ENCODE results near the gene SNN.
A peak's percentile ranks its signal among the peaks of the same experiment; 100 is the strongest.

Gene SNN
- 37.7 to 47.6 reads per million in 2 donors for total RNA-seq

DNA sequence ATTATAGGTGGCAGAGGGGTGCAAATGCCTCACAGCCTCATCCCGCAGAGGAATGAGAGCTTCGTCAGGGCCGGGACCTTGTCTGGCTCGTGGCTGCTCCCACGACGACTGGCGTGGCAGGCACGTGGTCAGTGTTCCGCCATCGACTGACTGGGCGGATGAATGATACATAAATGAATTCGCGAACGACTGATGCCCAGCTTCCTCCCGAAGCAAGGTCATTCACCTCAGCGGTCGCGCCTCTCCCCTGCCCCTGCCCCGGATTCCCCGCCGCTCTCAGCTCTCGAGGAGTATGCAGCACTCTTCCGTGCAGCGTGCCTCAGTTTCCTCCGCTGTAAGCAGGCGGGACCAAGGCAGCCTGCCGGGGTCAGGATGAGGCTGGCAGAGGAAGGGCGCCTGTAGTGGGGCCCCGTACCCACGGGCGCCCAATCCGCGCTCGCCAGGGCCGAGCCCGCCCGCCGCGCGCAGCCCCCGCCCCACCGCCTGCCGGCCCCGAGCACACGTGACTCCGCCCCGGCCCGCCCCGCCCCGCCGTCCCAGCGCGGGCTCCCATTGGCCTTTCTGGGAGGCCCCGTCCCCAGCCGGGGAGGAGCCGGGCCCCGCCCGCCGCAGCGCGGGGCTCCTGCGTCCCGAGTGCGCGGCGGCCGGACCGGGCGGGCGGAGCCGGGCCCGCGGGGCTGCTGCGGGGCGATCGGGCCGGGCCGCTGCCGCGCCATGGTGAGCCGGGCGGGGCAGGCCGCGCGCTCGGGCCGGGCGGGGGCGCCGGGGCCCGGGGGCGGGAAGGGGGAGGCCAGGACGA, at the start of gene SNN:
SNN (plus strand) TSS at position 632 of the 799 bp plus-strand sequence. CDS start 7,605 bp downstream, outside the sequence.
- DNase-seq, result peak; percentile 73 to 88 (median 80)

DNA sequence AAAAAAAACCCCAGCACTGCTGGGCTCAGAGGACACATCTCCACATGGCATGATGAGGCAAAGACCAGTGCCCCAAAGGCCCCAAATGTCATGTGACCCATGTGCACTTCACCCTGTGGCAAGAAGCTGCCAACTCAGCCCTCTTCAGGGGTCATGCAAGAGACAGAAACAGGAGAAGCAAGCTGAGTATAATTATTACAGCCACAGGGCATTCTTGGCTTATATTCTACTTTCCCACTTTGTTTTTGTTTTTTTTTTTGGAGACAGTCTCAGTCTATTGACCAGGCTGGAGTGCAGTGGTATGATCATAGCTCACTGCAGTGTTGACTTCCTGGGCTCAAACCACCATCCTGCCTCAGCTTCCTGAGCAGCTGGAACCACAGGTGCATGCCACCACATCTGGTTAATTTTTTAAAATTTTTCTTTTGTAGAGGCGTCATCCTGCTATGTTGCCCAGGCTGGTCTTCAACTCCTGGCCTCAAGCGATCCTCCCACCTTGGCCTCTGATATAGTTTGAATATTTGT, 48.9 kb upstream of the SNN start:
- DNase-seq, result peak in 2 of 5 experiments; percentile 49 to 94

DNA sequence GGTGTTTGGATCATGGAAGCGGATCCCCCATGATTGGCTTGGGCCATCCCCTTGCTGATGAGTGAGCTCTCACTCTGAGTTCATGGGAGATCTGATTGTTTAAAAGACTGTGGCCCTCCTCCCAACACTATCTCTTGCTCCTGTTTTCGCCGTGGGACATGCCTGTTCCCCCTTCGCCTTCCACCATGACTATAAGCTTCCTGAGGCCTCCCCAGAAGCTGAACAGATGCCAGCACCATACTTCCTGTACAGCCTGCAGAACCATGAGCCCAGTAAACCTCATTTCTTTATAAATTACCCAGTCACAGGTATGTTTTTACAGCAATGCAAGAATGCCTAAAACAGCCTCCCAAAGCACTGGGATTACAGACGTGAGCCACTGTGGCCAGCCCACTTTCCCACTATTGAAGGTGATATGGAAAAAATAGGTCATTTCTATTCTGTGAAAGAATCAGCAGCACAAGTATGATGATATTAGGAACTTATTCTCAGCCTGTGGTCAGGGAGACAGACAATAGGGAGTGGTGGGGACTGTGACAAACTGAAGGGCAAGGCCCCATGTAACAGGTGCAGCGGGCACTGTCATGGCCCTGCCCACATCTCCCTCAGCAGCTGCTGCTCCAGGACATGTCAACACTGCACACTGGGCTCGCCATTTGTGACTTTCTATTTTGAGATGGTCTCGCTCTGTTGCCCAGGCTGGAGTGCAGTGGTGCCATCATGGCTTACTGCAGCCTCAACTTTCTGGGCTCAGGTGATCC, 47.8 kb upstream of the SNN start:
- DNase-seq, result no peak

DNA sequence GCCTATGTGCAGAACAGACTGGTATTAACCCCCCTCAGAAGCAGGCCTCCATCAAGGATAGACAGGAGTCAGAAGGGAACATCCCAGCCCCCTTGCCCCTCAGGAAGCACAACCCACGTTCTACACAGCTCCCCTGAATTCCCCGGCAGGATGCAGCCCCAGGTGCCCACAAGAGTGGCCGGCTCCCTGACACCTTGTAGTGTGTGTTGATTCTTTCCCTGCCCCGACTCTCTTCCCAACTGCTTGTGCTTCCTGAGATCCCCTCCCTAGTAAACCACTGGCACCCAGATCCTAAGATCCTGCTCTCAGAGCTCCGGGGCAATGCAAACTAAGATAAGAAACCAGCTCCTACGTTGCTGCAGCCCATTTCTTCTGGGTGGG, 46.7 kb upstream of the SNN start:
- peak in 1 of 5 experiments; percentile 34 for DNase-seq

DNA sequence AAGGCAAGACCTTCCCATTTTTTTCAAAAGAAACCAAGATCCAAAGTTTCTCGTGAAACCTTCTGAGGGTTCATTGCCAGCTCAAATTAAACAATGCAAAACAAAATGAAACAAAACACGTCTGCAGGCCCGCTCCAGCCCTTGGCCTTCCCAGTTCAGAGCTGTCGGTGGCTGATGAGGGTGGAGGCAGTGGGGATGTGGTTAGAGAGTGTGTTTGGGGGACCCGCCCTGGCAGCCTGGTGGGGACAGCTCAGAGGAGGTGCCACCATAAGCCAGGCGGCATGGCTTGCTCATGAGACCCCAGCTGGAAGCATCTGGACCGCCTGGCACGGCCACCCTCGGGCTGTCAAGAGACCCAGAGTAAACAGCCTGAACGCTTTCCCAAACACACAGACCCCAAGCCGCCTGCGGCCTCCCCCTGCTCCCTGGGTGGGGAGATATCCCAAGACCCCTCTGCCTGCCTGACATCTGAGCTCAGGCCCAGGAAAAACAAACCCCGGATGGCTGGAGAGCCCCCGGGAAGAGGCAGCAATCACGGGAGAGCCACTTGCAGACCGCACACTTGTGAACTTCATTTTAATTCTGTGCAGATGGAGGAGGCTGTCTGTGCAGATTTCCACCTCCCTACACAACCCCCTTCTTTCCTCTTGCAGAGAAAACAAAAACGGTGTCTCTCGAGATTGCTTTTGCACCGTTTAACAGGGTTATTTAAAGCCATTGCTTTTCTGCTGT, 46.2 kb upstream of the SNN start:
- peak in 3 of 5 experiments; percentile 7 to 89 (median 76) for DNase-seq

DNA sequence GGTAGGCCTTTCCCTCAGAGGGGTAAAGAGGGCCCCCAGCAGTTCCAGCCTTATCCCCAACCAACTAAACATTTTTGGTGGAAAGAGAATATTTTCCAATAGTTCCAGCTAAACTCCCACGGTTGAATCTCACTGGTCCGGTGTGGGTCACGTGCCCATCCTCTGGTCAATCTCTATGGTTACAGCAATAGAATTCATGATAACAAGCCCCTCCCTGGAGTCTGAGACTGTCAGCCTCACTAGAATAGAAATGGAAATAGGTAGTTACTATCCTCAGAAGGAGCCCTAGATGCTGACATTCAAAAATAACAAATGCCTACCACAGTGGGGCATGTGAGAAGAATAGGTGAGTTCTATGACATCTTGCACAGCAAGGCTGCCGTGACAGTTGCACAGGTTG, 44.0 kb upstream of the SNN start:
- no peak for DNase-seq

DNA sequence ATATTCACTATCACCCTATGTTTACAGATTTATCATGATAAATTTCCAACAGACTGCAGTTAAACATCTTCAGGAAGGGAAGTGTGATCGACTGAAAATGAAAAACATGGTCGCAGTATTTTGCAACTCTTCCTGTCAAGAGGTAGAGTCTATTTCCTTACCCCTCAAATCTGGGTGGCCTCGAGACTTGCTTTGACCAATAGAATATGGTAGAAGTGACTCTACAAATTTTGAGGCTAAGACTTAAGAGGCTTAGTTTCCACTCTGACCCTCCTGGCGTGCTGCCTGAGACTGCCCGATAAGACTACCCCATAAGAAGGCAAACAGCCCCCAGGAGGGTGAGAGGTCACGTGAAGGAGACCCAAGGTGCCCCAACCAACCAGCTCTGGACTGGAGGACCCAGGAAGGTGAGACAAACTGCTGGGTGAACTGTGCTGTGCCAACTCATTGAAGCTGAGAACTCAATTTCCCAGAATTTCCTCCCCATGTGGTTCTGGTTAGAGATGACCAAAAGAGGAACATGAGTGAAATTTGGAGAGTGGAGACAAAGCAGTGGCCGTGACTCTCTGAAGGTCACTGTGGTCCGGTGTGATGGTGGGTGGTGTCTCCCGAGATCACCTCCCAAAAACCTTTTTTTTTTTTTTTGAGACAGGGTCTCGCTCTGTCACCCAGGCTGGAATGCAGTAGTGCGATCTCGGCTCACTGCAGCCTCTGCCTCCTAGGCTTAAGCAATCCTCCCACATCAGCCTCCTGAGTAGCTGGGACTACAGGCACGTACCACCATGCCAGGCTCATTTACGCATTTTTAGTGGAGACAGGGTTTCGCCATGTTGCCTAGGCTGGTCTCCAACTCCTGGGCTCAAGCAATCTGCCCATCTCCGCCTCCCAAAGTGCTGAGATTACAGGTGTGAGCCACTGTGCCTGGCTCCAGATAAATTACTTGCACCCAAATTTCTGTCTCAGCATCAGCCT, 43.3 kb upstream of the SNN start:
- DNase-seq, result no peak

DNA sequence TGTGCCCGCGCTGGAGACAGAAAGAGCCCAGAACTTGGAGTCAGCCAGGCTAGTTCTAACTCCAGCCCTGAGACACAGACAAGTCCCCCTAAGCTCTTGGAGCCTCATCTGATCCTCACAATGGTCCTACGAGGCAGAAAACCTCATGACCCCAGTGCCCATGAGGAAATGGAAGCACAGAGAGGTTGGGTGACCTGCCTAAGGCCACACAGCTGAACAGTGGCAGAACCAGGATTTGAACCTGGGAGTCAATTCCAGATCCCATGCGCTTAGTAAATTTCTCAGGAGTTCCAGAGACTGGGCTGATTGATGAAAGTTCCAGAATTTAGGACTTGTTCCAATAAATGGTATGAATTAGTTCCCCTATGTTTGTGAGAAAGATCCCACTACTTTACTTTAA, 42.5 kb upstream of the SNN start:
- DNase-seq, result no peak

DNA sequence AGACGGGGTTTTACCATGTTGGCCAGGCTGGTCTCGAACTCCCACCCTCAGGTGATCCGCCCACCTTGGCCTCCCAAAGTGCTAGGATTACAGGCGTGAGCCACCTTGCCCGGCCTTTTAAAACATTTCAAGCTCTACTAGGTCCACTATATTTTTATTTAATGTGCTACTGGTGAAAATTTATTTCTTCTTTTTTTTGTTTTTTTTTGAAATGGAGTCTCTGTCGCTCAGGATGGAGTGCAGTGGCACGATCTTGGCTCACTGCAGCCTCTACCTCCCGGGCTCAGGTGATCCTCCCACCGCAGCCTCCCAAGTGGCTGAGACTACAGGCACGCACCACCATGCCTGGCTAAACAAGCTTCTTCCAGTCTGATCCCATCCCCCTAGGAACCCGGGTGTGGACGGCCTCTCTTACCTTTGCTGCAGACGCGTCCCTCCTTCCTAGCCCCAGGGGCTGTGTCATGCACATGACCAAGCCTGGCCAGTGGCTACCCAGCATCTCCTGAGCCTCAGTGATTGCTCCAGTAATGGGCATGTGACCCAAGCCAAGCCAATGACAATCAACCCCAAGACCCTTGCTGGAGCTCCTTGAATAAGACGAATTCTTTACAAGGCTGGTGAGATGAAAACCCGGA, 41.5 kb upstream of the SNN start:
- DNase-seq, result no peak

DNA sequence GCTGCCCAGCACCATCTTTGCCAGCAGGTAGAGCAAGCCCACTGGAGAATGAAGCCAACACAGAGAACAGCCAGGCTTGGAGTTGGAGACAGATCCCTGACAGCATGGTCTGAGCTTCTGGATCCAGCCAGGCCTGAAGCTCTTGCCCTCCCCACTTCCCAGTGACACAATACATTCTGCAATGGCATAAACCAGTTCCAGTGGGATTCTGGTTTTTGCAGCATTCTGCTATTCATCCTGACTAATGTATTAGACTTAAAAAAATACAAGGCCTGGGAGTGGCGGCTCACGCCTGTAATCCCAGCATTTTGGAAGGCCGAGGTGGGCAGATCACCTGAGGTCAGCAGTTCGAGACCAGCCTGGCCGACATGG, 41.0 kb upstream of the SNN start:
- DNase-seq, result no peak

DNA sequence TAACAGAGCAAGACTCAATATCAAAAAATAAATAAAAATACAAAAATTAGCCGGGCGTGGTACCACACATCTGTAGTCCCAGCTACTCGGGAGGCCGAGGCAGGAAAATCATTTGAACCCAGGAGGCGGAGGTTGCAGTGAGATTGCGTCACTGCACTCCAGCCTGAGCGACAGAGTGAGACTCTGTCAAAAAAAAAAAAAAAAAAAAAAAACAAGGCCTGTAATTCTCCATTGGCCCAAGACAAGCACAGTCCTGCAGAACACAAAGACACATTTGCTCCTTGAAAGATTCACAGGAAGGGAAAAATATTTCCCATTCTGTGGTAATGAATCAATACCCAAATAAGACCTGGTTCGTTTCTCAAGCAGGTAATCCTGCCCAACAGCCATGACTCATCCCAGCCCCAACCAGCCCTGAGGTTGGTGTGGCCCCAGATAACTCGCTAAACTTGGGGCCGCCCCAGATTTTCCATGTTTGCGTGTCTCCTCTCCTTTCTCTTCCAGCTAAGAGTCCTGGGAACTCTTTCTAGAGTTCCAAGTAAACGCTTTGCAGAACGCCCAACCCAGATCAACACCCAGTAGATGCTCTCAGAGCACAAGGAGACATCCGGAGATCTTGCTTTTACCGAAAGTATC, 40.3 kb upstream of the SNN start:
- no peak for DNase-seq

DNA sequence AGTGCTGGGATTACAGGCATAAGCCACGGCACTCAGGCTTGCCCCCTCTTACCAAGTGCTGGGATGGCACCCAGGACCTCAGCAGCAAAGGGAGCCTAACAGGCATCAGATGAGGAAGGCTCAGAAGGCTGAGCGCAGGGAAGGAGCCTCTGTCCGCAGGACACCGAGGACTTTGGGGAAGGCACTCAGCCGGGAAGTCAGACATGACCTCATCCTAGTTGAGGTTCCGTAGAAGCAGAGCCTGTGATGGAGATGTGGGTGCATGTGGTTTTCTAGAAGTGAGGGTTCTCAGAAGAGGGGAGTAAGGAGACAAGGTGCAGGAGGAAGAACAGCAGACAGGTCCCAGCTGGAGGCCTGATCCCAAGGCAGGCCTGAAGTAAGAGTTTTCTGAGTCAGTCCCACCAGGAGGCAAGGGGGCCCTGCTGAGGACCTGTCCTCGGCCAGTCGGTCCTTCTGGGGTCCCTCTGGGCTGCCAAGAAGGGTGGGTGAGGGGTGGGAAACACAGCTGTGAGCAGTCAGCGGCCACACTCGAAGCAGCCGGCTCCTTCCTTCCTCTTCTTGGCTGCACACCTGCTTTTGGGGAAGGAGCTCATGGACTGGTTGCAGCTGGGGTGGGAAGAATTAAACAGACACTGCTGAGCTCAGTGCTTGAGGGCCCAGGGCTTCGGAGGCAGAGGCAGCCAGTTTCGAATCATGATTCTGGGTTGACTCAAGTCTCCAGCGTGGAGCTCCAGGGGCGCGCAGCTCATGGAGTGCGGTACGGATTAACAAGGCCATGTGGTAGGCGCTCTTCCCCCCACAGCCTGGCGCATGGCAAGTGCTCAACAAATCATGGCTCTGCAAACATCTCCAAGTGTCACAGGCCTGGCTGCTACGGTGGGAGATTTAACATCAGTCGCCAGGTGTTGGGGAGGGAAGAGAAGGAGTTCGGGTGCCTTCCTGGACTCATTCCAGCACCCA, 38.9 kb upstream of the SNN start:
- DNase-seq, result no peak

DNA sequence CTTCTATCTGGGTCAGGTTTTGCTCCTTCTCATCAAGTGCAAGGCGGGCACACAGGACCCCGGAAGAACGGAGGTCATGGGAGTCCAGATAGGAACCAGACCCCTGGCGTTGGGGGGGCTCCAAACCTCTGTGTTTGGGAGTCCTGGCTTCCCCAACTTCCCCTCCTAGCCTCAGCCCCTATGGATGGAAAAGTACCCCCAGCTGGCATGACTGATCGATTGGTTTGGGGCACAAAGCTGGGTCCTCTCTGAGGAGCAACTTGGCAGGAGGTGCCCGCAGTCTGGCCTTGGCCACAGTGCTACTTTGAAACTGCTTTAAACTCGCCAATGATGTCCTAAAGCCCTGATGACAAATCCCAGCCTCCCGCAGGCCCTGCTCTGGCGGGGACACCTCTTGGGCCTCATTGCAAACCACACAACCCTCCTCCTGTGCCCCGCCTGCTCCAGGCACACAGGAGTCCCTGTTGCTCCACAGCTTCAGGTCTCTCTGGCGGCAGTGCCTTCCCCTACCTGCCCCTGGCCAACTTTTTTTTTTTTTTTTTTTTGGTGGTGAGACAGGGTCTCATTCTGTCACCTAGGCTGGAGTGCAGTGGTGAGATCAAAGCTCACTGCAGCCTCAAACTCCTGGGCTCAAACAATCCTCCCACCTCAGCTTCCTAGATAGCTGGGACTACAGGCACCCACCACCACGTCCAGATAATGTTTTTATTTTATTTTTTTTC, 38.0 kb upstream of the SNN start:
- DNase-seq, result no peak

DNA sequence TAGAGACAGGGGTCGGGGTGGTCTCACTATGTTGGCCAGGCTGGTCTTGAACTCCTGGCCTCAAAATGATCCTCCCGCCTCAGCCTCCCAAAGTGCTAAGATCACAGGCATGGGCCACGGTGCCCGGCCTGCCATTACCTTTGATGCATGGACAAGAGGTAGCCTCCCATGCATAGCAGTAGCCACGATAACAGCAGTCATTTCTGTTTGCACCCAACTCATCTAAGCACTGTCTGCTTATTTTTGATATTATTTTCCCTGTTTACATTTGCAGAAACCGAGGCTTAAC, 37.5 kb upstream of the SNN start:
- DNase-seq, result no peak

DNA sequence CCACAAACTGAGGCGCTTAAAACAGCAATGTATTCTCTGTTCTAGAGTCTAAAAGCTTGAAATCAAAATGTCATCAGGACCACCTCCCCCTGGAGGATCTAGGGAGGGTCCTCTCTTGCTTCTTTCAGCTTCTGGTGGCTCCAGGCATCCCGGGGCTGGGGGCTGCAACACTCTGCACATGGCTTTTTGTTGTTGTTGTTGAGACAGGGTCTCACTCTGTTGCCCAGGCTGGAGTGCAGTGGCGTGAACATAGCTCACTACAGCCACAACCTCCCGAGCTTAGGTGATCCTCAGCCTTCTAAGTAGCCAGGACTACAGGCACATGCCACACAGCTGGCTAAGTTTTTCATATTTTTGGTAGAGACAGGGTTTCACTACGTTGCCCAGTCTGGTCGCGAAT, 37.0 kb upstream of the SNN start:
- DNase-seq, result no peak

DNA sequence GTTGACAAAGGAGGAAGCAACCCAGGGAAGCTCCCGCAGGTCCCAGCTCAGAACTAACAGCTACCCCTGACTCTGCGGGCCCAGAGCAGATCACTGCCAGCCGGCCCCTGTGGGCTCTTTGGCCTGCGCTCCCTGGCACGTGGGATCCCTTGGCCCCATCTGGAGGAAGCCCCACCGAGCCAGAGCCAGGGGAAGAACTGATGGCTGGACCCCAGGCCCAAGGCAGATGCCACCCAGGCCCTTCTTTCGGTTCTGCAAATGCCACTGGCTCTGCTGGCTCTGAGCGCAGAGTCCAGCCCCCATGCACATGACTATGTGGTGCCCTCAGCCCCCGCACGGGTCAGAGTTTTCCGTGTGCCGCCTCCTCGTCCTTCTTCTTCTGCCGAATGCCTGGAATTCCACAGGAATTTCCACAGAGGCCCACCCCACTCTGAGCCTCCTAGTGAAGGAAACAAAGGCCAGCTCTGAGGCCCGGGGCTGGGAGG, 35.8 kb upstream of the SNN start:
- DNase-seq, result no peak

DNA sequence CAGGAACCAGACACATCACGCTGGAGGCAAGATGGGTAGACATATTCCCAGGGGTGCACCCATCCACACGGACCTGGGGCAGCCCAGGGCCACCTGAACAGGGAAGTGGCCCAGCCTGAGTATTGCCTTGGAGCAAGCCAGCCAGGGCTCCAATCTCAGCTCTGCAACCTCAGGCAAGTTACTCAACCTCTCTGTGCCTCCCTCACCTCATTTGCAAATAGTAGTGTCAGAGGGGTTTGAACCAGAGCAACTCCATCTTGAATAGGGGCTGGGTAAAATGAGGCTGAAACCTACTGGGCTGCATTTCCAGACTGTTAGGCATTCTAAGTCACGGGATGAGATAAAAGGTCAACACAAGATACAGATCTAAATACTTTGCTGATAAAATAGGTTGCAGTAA, 35.1 kb upstream of the SNN start:
- no peak for DNase-seq

DNA sequence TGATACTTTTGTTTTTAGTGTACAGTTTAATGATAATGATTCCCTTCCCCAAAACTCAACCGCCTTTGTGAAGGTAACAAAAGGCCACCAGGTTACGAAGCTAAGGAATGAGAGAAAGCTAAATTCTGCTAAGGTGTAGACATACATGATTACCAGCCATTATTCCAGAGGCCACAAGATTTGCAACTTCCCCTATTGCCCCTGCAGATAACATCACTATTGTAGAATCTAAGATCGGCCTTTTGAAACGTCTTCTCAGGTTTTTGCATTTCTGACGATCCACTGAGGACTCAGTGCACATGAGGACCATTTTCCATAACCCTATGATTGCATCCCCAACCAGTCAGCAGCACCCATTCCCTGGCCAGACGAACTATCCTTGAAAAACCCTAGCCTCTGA, 33.9 kb upstream of the SNN start:
- DNase-seq, result no peak

DNA sequence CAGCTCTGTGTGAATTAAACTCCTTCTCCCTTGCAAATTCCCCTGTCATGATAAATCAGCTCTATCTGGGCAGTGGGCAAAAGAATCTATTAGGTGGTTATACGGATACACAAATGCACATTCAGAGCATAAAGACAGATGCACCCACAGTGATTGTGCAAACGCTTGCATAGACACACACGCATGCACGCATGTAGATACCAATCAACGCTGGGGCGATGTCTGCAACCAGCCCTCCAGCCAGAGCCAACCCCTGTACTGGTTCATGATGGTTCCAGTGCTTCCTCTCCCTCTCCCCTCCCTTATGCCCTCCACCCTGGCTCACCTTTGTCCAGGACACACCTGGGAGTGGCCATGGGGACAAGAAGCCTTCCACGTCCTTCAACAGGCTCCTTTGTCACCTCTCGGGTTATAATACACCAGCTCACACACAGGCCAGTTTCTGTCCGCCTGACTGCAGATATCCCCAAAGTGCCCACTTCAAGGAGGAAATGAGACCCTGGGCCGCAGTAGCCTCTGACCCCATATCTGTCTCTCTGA, 33.1 kb upstream of the SNN start:
- DNase-seq, result no peak

Measured in T-helper 2 cell (primary cell).